HAP-1 (cell line): ENCODE measurements around the gene SLC25A26.

Source experiments
- DNase-seq, 2 experiments: peaks; one replicate each; pipeline ENCODE4 v3.0.0-alpha.2; 2016 to 2020; ENCODE audit warnings: low spot score in 2 of 2
- H3K27me3 ChIP-seq: fragments of 250-450 bp; sonication (Bioruptor Pico); 2 replicates; pipeline ENCODE4 v1.5.1; 2020; ENCODE audit warnings: low read depth, mild to moderate bottlenecking, moderate library complexity
- H3K36me3 ChIP-seq: fragments of 250-450 bp; sonication (Bioruptor Pico); replicated peaks from 2 replicates; pipeline ENCODE4 v1.5.1; 2020; ENCODE audit warnings: mild to moderate bottlenecking
- H3K4me1 ChIP-seq: fragments of 250-450 bp; sonication (Bioruptor Pico); 2 replicates; pipeline ENCODE4 v1.5.1; 2020; ENCODE audit warnings: mild to moderate bottlenecking
- H3K4me3 ChIP-seq: fragments of 250-450 bp; sonication (Bioruptor Pico); 2 replicates; pipeline ENCODE4 v1.5.1; 2020; ENCODE audit warnings: mild to moderate bottlenecking, moderate library complexity
- H3K9me3 ChIP-seq: fragments of 250-450 bp; sonication (Bioruptor Pico); 2 replicates; pipeline ENCODE4 v1.5.1; 2020; ENCODE audit warnings: mild to moderate bottlenecking, moderate library complexity
- in situ Hi-C: fragments of 300-500 bp; cut with MboI; formaldehyde crosslinking; loops from 3 replicates; pipeline ENCODE4 v1.14.3; 2020; ENCODE audit warnings: low sequenced_read_pairs, inconsistent platforms, mixed read lengths

Gene SLC25A26

DNA sequence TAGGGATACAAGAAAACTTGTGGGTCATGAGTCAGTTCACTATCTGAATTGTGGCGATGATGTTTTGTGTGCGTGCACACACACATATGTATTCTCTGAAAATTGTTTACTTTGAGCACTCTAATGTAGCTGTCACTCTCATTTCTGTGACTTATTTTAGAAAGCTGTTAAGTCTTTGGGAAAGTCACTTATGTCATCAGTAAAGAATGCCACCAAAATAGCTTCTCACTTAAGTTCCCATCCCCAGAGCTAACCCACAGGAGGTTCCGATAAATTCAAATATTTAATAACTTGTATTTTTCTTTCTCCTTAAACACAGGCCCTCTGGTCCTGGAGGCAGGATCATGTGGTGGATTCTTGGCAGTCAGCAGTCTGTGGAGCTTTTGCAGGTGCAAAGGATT, 141.7 kb downstream of the SLC25A26 start:
- Histone ChIP-seq H3K4me1 (no peaks in the 10 kb centered on the region), H3K9me3 (no peaks in the 10 kb centered on the region), H3K27me3 (no peaks in the 10 kb centered on the region), H3K36me3 (no peaks in the 10 kb centered on the region), H3K4me3 (no peak overlapping the region)
- in situ Hi-C loops: no loop called here
- no peak for DNase-seq

DNA sequence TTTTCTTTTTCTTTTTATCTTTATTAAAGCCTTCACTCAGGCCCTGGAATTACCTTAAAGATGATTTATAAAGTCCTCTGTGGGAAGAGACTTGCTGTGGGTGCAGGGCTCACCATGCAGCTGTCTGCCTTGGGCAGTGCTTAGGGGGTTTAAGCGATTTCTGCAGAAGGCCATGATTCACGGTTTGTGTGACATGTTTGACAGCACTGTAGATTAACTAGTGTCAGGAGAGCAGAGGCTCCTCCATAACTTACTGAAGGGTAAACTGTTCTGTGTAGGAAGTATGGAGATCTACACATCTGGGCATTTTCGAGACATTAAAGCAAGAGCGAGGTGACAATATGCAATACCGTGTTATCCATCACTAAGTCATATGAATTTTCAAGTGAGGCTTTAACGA, 142.3 kb downstream of the SLC25A26 start:
- H3K9me3 ChIP-seq: no peaks in the 10 kb centered on the region
- no peak for DNase-seq
- no peaks in the 10 kb centered on the region for H3K27me3 ChIP-seq
- H3K4me3 ChIP-seq: no peak overlapping the region
- H3K4me1 ChIP-seq: no peaks in the 10 kb centered on the region
- no peaks in the 10 kb centered on the region for H3K36me3 ChIP-seq
- in situ Hi-C loops: no loop called here

DNA sequence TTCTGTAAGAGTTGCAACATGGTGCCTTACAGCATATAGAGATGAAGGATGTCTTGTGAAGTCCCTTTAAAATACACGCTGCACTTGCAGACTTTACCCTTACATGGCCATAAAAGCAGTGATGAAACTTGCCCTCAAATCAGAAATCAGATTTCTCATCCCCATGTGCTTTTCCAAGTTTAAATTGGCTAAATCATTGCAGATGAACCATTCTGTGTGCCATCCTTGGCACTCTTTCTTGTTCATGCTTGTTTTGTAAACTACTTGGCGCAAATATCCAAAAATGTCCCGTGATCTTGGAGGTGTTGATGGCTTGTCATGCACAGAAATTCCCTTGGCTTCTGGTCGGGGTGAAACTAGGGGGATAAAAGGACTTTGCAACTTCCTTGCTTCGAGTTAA, 144.3 kb downstream of the SLC25A26 start:
- Histone ChIP-seq H3K4me1 (no peaks in the 10 kb centered on the region), H3K9me3 (no peaks in the 10 kb centered on the region), H3K4me3 (no peak overlapping the region), H3K27me3 (no peaks in the 10 kb centered on the region), H3K36me3 (no peaks in the 10 kb centered on the region)
- no peak for DNase-seq
- in situ Hi-C loops: no loop called here

DNA sequence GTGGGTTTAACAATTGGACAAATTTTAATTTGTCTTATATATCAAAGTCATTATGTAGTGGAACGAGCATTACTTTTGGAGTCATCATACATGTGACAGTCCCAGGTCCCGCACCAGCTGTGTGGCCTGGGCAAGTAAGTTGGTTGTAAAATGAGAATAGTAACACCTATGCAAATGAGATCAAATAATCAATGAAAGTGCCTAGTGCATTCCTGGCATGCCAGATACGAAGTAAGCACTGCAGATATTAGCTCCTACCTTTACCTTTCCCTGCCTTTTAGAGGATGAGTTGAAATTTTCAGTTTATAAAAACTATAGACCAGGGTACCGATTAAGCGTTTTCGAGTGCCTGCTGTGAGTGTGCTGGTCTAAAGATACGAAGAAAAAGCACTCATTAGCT, 145.9 kb downstream of the SLC25A26 start:
- DNase-seq: no peak

DNA sequence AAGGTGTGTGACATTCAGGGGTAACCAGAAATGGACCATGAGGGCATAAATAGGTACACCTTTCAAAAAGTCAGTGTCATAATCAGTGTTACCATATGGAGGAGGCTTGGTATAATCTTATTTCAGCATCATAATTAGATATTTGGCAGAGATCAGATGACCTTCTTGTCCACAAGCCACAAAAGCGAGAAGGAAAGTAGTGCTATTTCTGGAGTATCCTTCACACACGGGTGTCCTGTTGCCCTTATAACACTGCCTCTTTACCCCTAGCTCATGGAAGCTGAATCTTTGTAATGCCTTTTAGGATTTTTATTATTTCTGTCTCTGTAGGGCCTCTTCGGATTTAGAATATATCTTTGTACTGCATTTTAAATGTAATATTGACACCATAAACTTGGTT, 147.2 kb downstream of the SLC25A26 start:
- no peaks in the 10 kb centered on the region for H3K4me1 ChIP-seq
- no peak for DNase-seq
- no peaks in the 10 kb centered on the region for H3K27me3 ChIP-seq
- in situ Hi-C loops: no loop called here
- no peaks in the 10 kb centered on the region for H3K9me3 ChIP-seq
- H3K4me3 ChIP-seq: no peak overlapping the region
- H3K36me3 ChIP-seq: no peaks in the 10 kb centered on the region

More for the DNA sequence above, 145.9 kb downstream of the SLC25A26 start:
- Histone ChIP-seq H3K27me3 (no peaks in the 10 kb centered on the region), H3K4me1 (no peaks in the 10 kb centered on the region), H3K36me3 (no peaks in the 10 kb centered on the region), H3K9me3 (no peaks in the 10 kb centered on the region), H3K4me3 (no peak overlapping the region)
- in situ Hi-C loops: no loop called here

DNA sequence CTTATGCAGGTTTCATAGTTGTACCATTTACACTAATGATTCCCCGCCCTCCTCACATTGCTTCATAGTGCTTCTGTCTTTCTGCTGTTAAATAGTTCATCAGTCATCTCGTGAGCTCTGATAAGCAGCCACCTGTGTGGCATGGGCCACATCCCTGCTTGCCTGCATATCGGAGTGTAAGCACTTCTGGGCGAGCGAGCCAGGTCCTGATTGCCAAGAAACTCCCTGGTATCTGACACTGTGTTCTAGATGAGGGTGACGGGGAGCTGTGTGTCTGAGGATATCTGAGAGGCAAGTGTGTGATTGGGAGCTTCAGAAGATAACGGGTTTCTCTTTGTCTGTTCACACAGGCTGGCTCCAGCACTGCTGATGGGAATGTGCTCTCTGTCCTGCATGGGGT, 149.4 kb downstream of the SLC25A26 start:
- Histone ChIP-seq H3K4me1 (no peaks in the 10 kb centered on the region), H3K36me3 (no peaks in the 10 kb centered on the region), H3K9me3 (no peaks in the 10 kb centered on the region), H3K27me3 (no peaks in the 10 kb centered on the region), H3K4me3 (no peak overlapping the region)
- in situ Hi-C loops: no loop called here
- no peak for DNase-seq

DNA sequence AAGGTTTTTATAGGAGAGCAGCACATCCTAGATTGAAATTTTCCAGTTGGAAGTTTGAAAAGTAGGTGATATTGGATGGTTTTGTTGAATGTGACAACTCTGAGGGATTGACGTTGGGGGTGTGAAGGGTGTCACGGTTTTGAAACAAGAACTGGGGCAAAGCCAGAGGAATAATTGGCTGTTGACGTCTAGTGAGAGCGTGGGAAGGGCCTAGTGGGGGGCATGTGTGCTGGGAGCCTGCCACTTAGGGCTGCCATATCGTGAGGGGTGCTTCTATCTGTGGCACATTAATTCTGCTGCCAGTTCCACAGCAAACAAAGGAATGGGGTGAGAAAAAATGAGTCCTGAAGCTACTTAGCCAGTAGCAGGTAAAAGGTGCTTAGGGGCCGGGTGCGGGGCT, 150.6 kb downstream of the SLC25A26 start:
- H3K27me3 ChIP-seq: no peaks in the 10 kb centered on the region
- no peak overlapping the region for H3K4me3 ChIP-seq
- no peak for DNase-seq
- H3K36me3 ChIP-seq: no peaks in the 10 kb centered on the region
- no peaks in the 10 kb centered on the region for H3K9me3 ChIP-seq
- in situ Hi-C loops: no loop called here
- H3K4me1 ChIP-seq: no peaks in the 10 kb centered on the region

DNA sequence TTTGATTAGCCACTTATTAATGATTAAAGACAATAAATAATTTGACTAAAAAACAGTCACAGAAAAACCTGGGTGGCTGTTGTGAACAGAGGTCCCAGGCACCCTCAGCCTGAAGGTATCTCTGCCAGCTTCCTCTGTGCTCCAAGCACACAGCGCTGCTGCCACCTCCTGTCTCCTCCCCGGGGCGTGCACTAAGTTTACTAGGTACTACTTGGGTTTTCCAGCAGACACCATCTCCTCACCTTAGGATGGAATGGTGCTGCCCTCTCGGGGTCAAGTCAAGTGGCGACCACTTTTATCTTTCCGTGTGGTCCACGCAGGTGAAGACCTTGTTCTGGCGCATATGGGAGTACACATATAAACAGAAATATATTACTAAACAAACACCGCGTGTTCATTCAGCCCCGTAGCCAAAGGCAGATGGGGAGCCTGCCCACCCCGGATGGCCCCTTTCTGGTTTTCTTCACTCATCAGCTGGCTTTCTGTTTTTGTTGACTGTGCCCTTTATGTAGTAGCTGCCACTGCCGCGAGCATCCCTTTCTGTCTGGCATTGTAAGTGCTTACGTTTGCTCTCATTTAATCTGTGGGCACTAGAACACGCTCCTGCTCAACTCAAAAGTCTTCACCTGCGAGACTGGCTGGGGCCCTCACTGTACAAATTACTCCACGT, 152.0 kb downstream of the SLC25A26 start:
- Histone ChIP-seq H3K9me3 (no peaks in the 10 kb centered on the region), H3K4me3 (no peak overlapping the region), H3K36me3 (no peaks in the 10 kb centered on the region), H3K4me1 (no peaks in the 10 kb centered on the region), H3K27me3 (no peaks in the 10 kb centered on the region)
- in situ Hi-C loops: no loop called here
- DNase-seq: peak in 1 of 2 experiments; percentile 25

DNA sequence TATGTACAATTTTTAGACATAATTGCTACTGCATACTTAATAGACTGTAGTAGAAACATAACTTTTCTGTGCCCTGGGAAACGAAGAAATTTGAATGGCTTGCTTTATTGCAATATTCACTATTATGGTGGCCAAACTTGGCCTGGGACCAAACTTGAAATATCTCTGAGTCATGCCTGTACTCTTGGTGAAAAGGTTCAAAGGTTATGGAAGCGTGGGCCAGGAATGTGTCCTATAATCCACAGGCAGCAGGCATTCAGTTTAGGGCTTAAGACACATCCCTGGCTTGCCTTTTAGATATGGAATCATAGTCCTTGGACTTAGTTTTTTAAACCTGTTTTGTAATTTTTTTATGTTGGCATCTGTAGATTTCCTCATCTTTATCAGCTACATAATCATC, 155.8 kb downstream of the SLC25A26 start:
- in situ Hi-C loops: no loop called here
- DNase-seq: no peak
- H3K36me3 ChIP-seq: peaks cover 17% of the 10 kb centered on the region
- H3K4me3 ChIP-seq: no peak overlapping the region
- no peaks in the 10 kb centered on the region for H3K4me1 ChIP-seq
- no peaks in the 10 kb centered on the region for H3K9me3 ChIP-seq
- H3K27me3 ChIP-seq: no peaks in the 10 kb centered on the region

DNA sequence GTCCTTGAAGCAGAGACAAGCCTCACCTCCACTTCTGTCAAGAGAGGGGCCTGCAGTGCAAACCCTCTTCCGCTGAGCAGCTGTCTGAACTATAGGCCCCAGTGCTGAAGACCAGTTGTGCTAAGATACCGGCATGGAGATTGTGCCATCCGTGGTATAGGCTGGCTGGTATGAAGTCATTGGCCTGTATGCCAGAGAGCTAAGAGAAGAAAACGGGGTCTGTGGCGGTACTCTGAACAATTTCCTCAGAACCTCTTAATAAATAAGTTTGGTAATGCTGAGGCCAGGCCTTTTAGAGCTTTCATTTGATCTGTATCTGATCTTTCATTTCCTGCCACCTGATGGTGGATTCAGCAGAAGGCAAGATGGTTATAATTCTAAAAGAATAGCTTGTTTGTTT, 157.0 kb downstream of the SLC25A26 start:
- no peak overlapping the region for H3K4me3 ChIP-seq
- no peaks in the 10 kb centered on the region for H3K27me3 ChIP-seq
- no peaks in the 10 kb centered on the region for H3K9me3 ChIP-seq
- no peak for DNase-seq
- in situ Hi-C loops: no loop called here
- H3K4me1 ChIP-seq: no peaks in the 10 kb centered on the region
- H3K36me3 ChIP-seq: peaks cover 17% of the 10 kb centered on the region

DNA sequence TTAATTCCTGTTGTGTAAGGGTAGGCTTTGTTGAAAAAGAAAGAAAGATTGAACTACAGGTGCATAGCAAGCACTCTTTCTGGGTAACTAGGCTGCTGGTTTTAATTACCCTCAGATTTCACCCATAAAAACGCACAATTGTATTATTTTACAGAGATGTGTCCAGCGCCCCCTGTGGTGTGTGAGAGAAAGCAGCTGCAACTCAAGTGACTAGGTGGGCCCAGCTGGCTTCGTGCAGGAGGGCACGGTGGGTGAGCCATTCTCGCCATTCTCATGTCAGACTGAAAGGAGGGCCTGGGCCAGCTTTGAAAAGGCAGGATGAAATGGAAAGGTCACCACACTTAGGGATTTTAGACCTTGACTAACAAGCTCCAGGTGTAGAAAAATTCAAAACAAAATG, 157.5 kb downstream of the SLC25A26 start:
- in situ Hi-C loops: no loop called here
- Histone ChIP-seq H3K9me3 (no peaks in the 10 kb centered on the region), H3K27me3 (no peaks in the 10 kb centered on the region), H3K4me1 (no peaks in the 10 kb centered on the region), H3K36me3 (peaks cover 19% of the 10 kb centered on the region), H3K4me3 (no peak overlapping the region)
- peak in 1 of 2 experiments; percentile 67 for DNase-seq

DNA sequence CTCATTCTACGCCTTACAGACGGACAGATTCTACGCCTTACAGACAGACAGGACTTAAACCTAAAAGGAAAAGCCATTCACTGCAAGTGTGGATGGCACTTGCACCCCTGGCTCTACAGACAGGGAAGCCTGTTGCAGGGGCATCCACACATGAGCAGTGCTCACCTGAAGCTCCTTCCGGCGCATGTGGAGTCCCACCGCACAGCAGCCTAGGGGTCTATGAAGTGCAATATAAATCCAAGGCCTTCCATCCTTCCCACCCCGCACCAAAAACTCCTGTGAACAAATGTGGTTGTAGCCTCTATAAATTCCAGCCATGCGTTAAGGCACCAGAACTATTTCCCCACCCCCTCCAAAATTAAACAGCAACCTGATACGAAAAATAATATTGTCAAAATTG, 158.8 kb downstream of the SLC25A26 start:
- no peak for DNase-seq
- no peaks in the 10 kb centered on the region for H3K4me1 ChIP-seq
- no peaks in the 10 kb centered on the region for H3K9me3 ChIP-seq
- no peak overlapping the region for H3K4me3 ChIP-seq
- in situ Hi-C loops: no loop called here
- H3K36me3 ChIP-seq: peaks cover 25% of the 10 kb centered on the region
- H3K27me3 ChIP-seq: no peaks in the 10 kb centered on the region

DNA sequence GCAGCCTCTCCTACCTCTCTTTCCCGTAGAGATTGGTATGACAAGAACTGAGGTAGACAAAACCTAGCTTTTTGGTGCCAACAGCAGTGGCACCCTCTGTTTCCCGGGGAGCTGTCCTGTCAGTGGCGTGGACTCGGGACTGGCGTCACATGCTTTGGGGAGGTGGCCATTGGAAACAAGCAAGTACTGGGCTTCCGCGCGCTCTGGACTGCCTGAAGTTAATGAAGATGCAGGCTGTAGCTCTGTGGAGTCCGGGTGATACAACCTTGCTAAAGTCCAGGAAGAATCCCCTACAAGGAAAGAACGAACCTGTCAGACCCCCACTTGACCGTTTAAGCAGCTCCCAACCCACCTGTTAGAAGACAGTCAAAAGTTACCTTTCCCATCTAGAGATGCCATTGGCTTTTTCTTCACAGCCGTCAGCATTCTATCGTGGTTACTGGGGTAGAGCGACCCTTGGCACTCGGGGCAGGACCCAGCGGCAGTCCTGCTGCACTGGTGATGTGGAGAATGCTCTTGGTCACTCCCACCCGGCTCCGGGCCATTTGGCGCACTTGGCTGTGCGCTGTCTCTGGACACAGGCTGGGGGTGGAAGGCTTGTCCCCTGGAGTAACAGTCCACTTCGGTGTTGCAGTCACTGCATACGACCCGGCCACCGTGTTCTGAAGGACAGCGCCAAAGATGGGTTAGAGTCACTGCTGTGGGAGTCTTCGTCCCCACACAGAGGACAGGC, 159.6 kb downstream of the SLC25A26 start:
- H3K36me3 ChIP-seq: peaks cover 33% of the 10 kb centered on the region
- H3K27me3 ChIP-seq: no peaks in the 10 kb centered on the region
- DNase-seq: no peak
- no peaks in the 10 kb centered on the region for H3K4me1 ChIP-seq
- H3K4me3 ChIP-seq: no peak overlapping the region
- peaks cover 2% of the 10 kb centered on the region; the same call in 1 of the 2 replicates for H3K9me3 ChIP-seq
- in situ Hi-C loops: no loop called here

DNA sequence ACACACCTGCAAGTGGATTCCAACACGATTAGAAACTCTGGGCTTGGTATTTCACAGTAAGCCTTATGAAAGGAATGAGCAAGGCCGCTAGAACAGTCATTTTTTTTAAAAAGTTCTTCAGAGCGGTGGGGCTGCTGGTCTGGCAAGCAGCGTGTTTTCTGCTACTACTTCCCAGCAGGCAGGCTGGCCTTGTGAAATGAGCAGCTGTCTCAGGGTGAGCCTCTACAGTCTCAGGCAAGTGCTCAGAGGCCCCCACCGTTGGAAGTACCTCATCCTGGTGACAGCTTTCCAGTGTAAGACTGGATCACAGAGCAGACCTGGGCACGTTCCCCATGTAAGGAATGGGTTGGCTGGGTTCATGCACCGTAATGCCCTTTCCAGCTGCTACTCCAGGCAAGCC, 160.8 kb downstream of the SLC25A26 start:
- H3K4me1 ChIP-seq: no peaks in the 10 kb centered on the region
- H3K27me3 ChIP-seq: no peaks in the 10 kb centered on the region
- in situ Hi-C loops: no loop called here
- H3K4me3 ChIP-seq: no peak overlapping the region
- H3K9me3 ChIP-seq: peaks cover 2% of the 10 kb centered on the region; the same call in 1 of the 2 replicates
- no peak for DNase-seq
- peaks cover 37% of the 10 kb centered on the region for H3K36me3 ChIP-seq
